GM23338 (cell line): ENCODE results near the gene MAIP1. TPM values are rescaled to one million over a fixed set of nuclear protein-coding genes. Genes with fewer than 3 reads are reported as not detected.

ENCODE experiments used
- ATAC-seq: fragments of 200-7000 bp; cut with Tn5 transposase; 3 replicates; pipeline ENCODE4 v1.9.1; 2020
- DNase-seq: peaks from one replicate; pipeline ENCODE4 v3.0.0-alpha.2; 2015; ENCODE audit warnings: low spot score
- H2AFZ ChIP-seq: fragments of 200-600 bp; sonication (generic); 2 replicates; pipeline ENCODE4 v1.8.0; 2016; ENCODE audit warnings: antibody characterized with exemption, mild to moderate bottlenecking, moderate library complexity
- H3F3A ChIP-seq: fragments of 200-600 bp; sonication (generic); replicated peaks from 2 replicates; pipeline ENCODE4 v1.8.0; 2017; ENCODE audit warnings: antibody characterized with exemption, mixed run types, low read depth
- H3K27ac ChIP-seq: fragments of 200-600 bp; sonication (generic); 2 replicates; pipeline ENCODE4 v1.6.1; 2016; ENCODE audit warnings: low read depth
- H3K27me3 ChIP-seq: fragments of 200-600 bp; sonication (generic); 2 replicates; pipeline ENCODE4 v1.8.0; 2016; ENCODE audit warnings: mild to moderate bottlenecking, mixed run types, moderate library complexity; ENCODE audit not compliant: insufficient read depth
- H3K36me3 ChIP-seq: fragments of 200-600 bp; sonication (generic); 2 replicates; pipeline ENCODE4 v1.8.0; 2016; ENCODE audit warnings: mild to moderate bottlenecking; ENCODE audit not compliant: insufficient read depth
- H3K4me1 ChIP-seq: fragments of 200-600 bp; sonication (generic); 2 replicates; pipeline ENCODE4 v1.8.0; 2016; ENCODE audit warnings: mild to moderate bottlenecking, moderate library complexity; ENCODE audit not compliant: insufficient read depth
- H3K4me2 ChIP-seq: fragments of 200-600 bp; sonication (generic); 2 replicates; pipeline ENCODE4 v1.7.1; 2017; ENCODE audit warnings: mixed run types
- H3K4me3 ChIP-seq: fragments of 200-600 bp; sonication (generic); 2 replicates; pipeline ENCODE4 v1.6.1; 2016; ENCODE audit warnings: mixed run types
- H3K79me2 ChIP-seq: fragments of 200-600 bp; sonication (generic); replicated peaks from 2 replicates; pipeline ENCODE4 v1.8.0; 2017; ENCODE audit warnings: mild to moderate bottlenecking; ENCODE audit not compliant: insufficient read depth
- H3K9me2 ChIP-seq: fragments of 200-600 bp; sonication (generic); 2 replicates; pipeline ENCODE4 v1.8.0; 2017; ENCODE audit not compliant: insufficient read depth
- H4K20me1 ChIP-seq: fragments of 200-600 bp; sonication (generic); replicated peaks from 2 replicates; pipeline ENCODE4 v1.8.0; 2017; ENCODE audit warnings: mild to moderate bottlenecking; ENCODE audit not compliant: insufficient read depth
- H3K27ac Mint-ChIP-seq: 2 replicates; pipeline ENCODE4 v1.8.0; 2020; ENCODE audit warnings: inconsistent platforms, mild to moderate bottlenecking, moderate library complexity, mixed read lengths
- H3K27me3 Mint-ChIP-seq: 3 replicates; pipeline ENCODE4 v1.8.0; 2022; ENCODE audit warnings: low read depth, mild to moderate bottlenecking, moderate library complexity, mixed read lengths, inconsistent platforms; ENCODE audit not compliant: insufficient read depth, poor library complexity
- H3K36me3 Mint-ChIP-seq: 3 replicates; pipeline ENCODE4 v1.8.0; 2021; ENCODE audit warnings: low read depth, mild to moderate bottlenecking, inconsistent platforms, moderate library complexity, mixed read lengths
- H3K4me1 Mint-ChIP-seq: 3 replicates; pipeline ENCODE4 v1.8.0; 2020; ENCODE audit warnings: mild to moderate bottlenecking, inconsistent platforms, mixed read lengths
- H3K4me3 Mint-ChIP-seq: 3 replicates; pipeline ENCODE4 v1.8.0; 2021; ENCODE audit warnings: moderate library complexity, mild to moderate bottlenecking, inconsistent platforms, mixed read lengths
- H3K9me3 Mint-ChIP-seq: 3 replicates; pipeline ENCODE4 v1.8.0; 2020; ENCODE audit warnings: moderate library complexity, mild to moderate bottlenecking, inconsistent platforms, mixed read lengths
- CREB1 ChIP-seq: fragments of 250-450 bp; sonication (Bioruptor Pico); IDR thresholded peaks from 2 replicates; pipeline ENCODE4 v1.5.0; 2020; ENCODE audit warnings: low read depth, mild to moderate bottlenecking, moderate library complexity
- EZH2 ChIP-seq: fragments of 200-600 bp; sonication (generic); IDR thresholded peaks from one replicate; pipeline ENCODE4 v1.8.0; 2017; ENCODE audit warnings: antibody characterized with exemption, mild to moderate bottlenecking, low read depth; ENCODE audit not compliant: unreplicated experiment
- JUNB ChIP-seq: IDR thresholded peaks from one replicate; pipeline ENCODE4 v1.6.1; 2016; ENCODE audit warnings: antibody characterized with exemption; ENCODE audit not compliant: unreplicated experiment
- NANOG ChIP-seq: IDR thresholded peaks from 2 replicates; pipeline ENCODE4 v1.6.1; 2016; ENCODE audit warnings: antibody characterized with exemption, borderline replicate concordance
- POLR2AphosphoS5 ChIP-seq: IDR thresholded peaks from 2 replicates; pipeline ENCODE4 v1.6.1; 2016; ENCODE audit warnings: antibody characterized with exemption, low read depth
- ZNF114 ChIP-seq: fragments of 250-450 bp; sonication (Bioruptor Pico); IDR thresholded peaks from 2 replicates; pipeline ENCODE4 v1.5.0; 2020; ENCODE audit warnings: mild to moderate bottlenecking, moderate library complexity
- polyA plus RNA-seq: library from polyadenylated mRNA; unstranded; fragments of >200 nt; fragmentation: Nextera tagmentation; extraction: Ambion mirVana; gene quantifications from 2 replicates; pipeline ENCODE4 v1.2.1, GENCODE V29; 2016
- total RNA-seq: library from RNA; depleted of rRNA; stranded (reverse); fragments of >200 nt; shearing (Covaris generic); gene quantifications from 2 replicates; pipeline ENCODE4 v1.2.3, GENCODE V29; 2014
- TF ChIP-seq, protein P1 (sequence below): fragments of 250-450 bp; sonication (Bioruptor Pico); IDR thresholded peaks from 2 replicates; pipeline ENCODE4 v1.5.0; 2020; ENCODE audit warnings: mild to moderate bottlenecking, moderate library complexity
- TF ChIP-seq, protein P2 (sequence below): IDR thresholded peaks from one replicate; pipeline ENCODE4 v1.6.1; 2018; ENCODE audit warnings: antibody characterized with exemption; ENCODE audit not compliant: unreplicated experiment
- TF ChIP-seq, protein P3 (sequence below): IDR thresholded peaks from 2 replicates; pipeline ENCODE4 v1.6.1; 2016; ENCODE audit warnings: antibody characterized with exemption

Gene MAIP1
- total and polyA plus RNA-seq, 2 experiments from 2014 or later: 36.0 to 41.9 TPM

DNA sequence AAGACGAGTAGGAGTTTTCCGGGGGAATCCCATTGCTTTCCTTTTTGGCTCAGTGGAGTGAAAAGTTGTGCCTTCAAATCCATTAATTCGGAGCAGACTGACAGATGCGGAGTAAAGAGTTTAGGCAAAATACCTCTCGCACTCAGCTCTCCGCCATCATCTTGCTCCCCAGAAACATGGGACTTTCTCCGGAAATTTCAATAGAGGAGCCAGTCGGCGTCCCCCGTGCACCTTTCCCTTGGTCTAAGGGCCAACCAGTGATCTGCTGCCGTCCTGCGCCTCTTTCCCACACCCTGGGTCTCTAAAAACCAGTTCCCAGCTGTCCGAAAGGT lies 409 bp upstream of the MAIP1 start:
- Histone ChIP-seq H3K4me1 (peaks cover 16% of the 10 kb centered on the region), H3K4me2 (peak overlapping the region; percentile 83), H3K4me3 (peak overlapping the region; percentile 77), H3K27ac (peak overlapping the region; percentile 99), H3K27me3 (no peaks in the 10 kb centered on the region), H2AFZ (peak overlapping the region; percentile 88), H3F3A (no peaks in the 10 kb centered on the region), H4K20me1 (no peaks in the 10 kb centered on the region; the same call in none of the 2 replicates), H3K79me2 (peaks cover 86% of the 10 kb centered on the region), H3K36me3 (peaks cover 14% of the 10 kb centered on the region; the same call in 1 of the 2 replicates), H3K9me2 (no peaks in the 10 kb centered on the region)
- H3K4me1 Mint-ChIP-seq: peaks cover 27% of the 10 kb centered on the region
- no peak for TF ChIP-seq JUNB
- no peak for TF ChIP-seq NANOG
- TF ChIP-seq, protein P1, sequence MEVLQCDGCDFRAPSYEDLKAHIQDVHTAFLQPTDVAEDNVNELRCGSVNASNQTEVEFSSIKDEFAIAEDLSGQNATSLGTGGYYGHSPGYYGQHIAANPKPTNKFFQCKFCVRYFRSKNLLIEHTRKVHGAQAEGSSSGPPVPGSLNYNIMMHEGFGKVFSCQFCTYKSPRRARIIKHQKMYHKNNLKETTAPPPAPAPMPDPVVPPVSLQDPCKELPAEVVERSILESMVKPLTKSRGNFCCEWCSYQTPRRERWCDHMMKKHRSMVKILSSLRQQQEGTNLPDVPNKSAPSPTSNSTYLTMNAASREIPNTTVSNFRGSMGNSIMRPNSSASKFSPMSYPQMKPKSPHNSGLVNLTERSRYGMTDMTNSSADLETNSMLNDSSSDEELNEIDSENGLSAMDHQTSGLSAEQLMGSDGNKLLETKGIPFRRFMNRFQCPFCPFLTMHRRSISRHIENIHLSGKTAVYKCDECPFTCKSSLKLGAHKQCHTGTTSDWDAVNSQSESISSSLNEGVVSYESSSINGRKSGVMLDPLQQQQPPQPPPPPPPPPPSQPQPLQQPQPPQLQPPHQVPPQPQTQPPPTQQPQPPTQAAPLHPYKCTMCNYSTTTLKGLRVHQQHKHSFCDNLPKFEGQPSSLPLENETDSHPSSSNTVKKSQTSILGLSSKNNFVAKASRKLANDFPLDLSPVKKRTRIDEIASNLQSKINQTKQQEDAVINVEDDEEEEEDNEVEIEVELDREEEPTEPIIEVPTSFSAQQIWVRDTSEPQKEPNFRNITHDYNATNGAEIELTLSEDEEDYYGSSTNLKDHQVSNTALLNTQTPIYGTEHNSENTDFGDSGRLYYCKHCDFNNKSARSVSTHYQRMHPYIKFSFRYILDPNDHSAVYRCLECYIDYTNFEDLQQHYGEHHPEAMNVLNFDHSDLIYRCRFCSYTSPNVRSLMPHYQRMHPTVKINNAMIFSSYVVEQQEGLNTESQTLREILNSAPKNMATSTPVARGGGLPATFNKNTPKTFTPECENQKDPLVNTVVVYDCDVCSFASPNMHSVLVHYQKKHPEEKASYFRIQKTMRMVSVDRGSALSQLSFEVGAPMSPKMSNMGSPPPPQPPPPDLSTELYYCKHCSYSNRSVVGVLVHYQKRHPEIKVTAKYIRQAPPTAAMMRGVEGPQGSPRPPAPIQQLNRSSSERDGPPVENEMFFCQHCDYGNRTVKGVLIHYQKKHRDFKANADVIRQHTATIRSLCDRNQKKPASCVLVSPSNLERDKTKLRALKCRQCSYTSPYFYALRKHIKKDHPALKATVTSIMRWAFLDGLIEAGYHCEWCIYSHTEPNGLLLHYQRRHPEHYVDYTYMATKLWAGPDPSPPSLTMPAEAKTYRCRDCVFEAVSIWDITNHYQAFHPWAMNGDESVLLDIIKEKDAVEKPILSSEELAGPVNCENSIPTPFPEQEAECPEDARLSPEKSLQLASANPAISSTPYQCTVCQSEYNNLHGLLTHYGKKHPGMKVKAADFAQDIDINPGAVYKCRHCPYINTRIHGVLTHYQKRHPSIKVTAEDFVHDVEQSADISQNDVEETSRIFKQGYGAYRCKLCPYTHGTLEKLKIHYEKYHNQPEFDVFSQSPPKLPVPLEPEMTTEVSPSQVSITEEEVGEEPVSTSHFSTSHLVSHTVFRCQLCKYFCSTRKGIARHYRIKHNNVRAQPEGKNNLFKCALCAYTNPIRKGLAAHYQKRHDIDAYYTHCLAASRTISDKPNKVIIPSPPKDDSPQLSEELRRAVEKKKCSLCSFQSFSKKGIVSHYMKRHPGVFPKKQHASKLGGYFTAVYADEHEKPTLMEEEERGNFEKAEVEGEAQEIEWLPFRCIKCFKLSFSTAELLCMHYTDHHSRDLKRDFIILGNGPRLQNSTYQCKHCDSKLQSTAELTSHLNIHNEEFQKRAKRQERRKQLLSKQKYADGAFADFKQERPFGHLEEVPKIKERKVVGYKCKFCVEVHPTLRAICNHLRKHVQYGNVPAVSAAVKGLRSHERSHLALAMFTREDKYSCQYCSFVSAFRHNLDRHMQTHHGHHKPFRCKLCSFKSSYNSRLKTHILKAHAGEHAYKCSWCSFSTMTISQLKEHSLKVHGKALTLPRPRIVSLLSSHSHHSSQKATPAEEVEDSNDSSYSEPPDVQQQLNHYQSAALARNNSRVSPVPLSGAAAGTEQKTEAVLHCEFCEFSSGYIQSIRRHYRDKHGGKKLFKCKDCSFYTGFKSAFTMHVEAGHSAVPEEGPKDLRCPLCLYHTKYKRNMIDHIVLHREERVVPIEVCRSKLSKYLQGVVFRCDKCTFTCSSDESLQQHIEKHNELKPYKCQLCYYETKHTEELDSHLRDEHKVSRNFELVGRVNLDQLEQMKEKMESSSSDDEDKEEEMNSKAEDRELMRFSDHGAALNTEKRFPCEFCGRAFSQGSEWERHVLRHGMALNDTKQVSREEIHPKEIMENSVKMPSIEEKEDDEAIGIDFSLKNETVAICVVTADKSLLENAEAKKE (CRISPR knock-in tag): no peak
- TF ChIP-seq, protein P2, sequence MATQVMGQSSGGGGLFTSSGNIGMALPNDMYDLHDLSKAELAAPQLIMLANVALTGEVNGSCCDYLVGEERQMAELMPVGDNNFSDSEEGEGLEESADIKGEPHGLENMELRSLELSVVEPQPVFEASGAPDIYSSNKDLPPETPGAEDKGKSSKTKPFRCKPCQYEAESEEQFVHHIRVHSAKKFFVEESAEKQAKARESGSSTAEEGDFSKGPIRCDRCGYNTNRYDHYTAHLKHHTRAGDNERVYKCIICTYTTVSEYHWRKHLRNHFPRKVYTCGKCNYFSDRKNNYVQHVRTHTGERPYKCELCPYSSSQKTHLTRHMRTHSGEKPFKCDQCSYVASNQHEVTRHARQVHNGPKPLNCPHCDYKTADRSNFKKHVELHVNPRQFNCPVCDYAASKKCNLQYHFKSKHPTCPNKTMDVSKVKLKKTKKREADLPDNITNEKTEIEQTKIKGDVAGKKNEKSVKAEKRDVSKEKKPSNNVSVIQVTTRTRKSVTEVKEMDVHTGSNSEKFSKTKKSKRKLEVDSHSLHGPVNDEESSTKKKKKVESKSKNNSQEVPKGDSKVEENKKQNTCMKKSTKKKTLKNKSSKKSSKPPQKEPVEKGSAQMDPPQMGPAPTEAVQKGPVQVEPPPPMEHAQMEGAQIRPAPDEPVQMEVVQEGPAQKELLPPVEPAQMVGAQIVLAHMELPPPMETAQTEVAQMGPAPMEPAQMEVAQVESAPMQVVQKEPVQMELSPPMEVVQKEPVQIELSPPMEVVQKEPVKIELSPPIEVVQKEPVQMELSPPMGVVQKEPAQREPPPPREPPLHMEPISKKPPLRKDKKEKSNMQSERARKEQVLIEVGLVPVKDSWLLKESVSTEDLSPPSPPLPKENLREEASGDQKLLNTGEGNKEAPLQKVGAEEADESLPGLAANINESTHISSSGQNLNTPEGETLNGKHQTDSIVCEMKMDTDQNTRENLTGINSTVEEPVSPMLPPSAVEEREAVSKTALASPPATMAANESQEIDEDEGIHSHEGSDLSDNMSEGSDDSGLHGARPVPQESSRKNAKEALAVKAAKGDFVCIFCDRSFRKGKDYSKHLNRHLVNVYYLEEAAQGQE: no peak
- TF ChIP-seq POLR2AphosphoS5: no peak
- TF ChIP-seq CREB1 (CRISPR knock-in tag): no peak
- TF ChIP-seq, protein P3, sequence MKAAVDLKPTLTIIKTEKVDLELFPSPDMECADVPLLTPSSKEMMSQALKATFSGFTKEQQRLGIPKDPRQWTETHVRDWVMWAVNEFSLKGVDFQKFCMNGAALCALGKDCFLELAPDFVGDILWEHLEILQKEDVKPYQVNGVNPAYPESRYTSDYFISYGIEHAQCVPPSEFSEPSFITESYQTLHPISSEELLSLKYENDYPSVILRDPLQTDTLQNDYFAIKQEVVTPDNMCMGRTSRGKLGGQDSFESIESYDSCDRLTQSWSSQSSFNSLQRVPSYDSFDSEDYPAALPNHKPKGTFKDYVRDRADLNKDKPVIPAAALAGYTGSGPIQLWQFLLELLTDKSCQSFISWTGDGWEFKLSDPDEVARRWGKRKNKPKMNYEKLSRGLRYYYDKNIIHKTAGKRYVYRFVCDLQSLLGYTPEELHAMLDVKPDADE: no peak
- TF ChIP-seq ZNF114 (CRISPR knock-in tag): no peak
- TF ChIP-seq EZH2: no peak
- DNase-seq (peak; percentile 75), ATAC-seq (peak; percentile 69)
- peak overlapping the region; percentile 100 for H3K27ac Mint-ChIP-seq
- peaks cover 30% of the 10 kb centered on the region for H3K36me3 Mint-ChIP-seq
- no peaks in the 10 kb centered on the region for H3K9me3 Mint-ChIP-seq
- H3K27me3 Mint-ChIP-seq: peaks cover 17% of the 10 kb centered on the region
- peak overlapping the region; percentile 99 for H3K4me3 Mint-ChIP-seq
